Muscle layer of duodenum (tissue), 2 donors: Measurements from ENCODE around the gene ORC5.

Experiments
- H3K27ac ChIP-seq: one replicate; pipeline ENCODE4 v1.7.0; 2013; ENCODE audit warnings: mild to moderate bottlenecking, low read length
- H3K27me3 ChIP-seq: one replicate; pipeline ENCODE4 v1.7.0; 2013; ENCODE audit warnings: low read depth, mild to moderate bottlenecking, control low read depth, low read length
- H3K36me3 ChIP-seq, 2 donors: one replicate each; pipeline ENCODE4 v1.7.0; 2013; ENCODE audit warnings: low read length in 2 of 2, control low read depth in 1 of 2, mild to moderate bottlenecking in 1 of 2; ENCODE audit not compliant: insufficient read depth in 2 of 2, control insufficient read depth in 1 of 2
- H3K4me1 ChIP-seq, 2 donors: one replicate each; pipeline ENCODE4 v1.7.0; 2013; ENCODE audit warnings: low read length in 2 of 2, mild to moderate bottlenecking in 2 of 2, control low read depth in 1 of 2, moderate library complexity in 1 of 2; ENCODE audit not compliant: insufficient read depth in 2 of 2, control insufficient read depth in 1 of 2
- H3K4me3 ChIP-seq, 2 donors: one replicate each; pipeline ENCODE4 v1.7.0; 2013; ENCODE audit warnings: low read length in 2 of 2, low read depth in 1 of 2, mild to moderate bottlenecking in 1 of 2
- H3K9me3 ChIP-seq, 2 donors: one replicate each; pipeline ENCODE4 v1.7.0; 2013; ENCODE audit warnings: low read length in 2 of 2, control low read depth in 1 of 2, mild to moderate bottlenecking in 1 of 2; ENCODE audit not compliant: control insufficient read depth in 1 of 2
- donor health status: healthy.

The ORC5 gene

GRCh38 chr7:104126411-104126841 lies 81.4 kb downstream of the ORC5 start:
- no peak overlapping the region for H3K27ac ChIP-seq
- no peak overlapping the region for H3K4me3 ChIP-seq

DNA sequence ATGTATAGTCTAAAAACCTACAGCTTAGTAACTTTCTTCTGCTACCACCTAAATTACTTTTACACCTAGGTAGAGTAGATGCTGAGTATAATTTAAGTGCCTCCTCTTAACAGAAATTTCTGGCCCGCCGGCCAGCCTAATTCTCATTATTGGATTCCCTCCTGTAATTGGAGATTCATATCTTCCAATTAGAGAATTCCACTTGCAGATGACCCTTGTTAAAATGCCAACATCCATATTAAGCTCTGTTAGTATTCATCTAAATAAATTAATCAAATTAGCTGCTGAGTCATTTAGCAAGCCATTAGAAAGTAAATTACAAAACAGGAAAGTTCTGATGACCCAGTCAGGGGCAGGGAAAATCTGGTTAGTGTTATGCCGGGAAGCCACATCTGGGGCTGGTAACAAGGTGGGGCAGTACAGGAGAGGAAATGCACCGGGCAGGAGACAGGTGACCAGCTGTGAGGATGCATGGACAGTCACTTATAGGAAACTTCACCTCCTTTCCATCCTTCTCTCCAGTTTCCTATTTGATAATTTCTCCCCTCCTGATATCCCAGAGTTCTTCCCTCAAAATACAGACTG lies 82.8 kb downstream of the ORC5 start:
- Histone ChIP-seq H3K4me1 (no peaks in the 10 kb centered on the region), H3K27ac (no peak overlapping the region), H3K9me3 (peaks cover 0 to 3% of the 10 kb centered on the region in 2 donors), H3K4me3 (no peak overlapping the region), H3K27me3 (no peaks in the 10 kb centered on the region), H3K36me3 (peaks cover 5 to 32% of the 10 kb centered on the region in 2 donors)

More at GRCh38 chr7:104126411-104126841, 81.4 kb downstream of the ORC5 start:
- Histone ChIP-seq H3K27me3 (no peaks in the 10 kb centered on the region), H3K36me3 (peaks cover 12 to 41% of the 10 kb centered on the region in 2 donors), H3K9me3 (no peaks in the 10 kb centered on the region), H3K4me1 (no peaks in the 10 kb centered on the region)

DNA sequence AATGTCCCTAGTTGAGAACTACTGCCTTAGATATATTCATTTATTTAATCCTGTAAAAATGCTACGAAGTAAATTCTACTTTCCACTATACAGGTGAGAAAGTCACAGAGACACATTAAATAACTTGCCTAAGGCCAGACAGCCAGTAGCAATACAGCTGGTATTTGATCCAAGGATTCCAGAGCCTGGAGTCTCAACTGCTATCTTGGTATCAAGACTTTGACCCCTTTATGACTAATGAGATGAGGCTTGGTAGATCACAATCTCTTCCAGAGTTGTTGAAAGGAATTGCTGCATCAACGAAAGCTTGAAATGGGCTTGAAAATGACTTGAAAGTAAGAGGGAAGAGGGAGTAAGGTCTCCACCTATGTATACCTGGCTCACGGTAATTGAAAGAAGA lies 83.3 kb downstream of the ORC5 start:
- Histone ChIP-seq H3K4me3 (no peak overlapping the region), H3K9me3 (peaks cover 0 to 3% of the 10 kb centered on the region in 2 donors), H3K27me3 (no peaks in the 10 kb centered on the region), H3K36me3 (peaks cover 5 to 30% of the 10 kb centered on the region in 2 donors), H3K27ac (no peak overlapping the region), H3K4me1 (no peaks in the 10 kb centered on the region)

- peaks cover 0 to 3% of the 10 kb centered on the region in 2 donors for H3K9me3 ChIP-seq
- no peak overlapping the region for H3K4me3 ChIP-seq
- no peaks in the 10 kb centered on the region for H3K4me1 ChIP-seq
- no peaks in the 10 kb centered on the region for H3K27me3 ChIP-seq
- H3K36me3 ChIP-seq: peaks cover 5 to 23% of the 10 kb centered on the region in 2 donors
- no peak overlapping the region for H3K27ac ChIP-seq
These were observed 84.0 kb downstream of the ORC5 start for GRCh38 chr7:104123786-104124185.

GRCh38 chr7:104113788-104114187 lies 94.0 kb downstream of the ORC5 start:
- no peaks in the 10 kb centered on the region for H3K4me1 ChIP-seq
- H3K36me3 ChIP-seq: no peaks in the 10 kb centered on the region
- H3K27me3 ChIP-seq: no peaks in the 10 kb centered on the region
- H3K27ac ChIP-seq: no peak overlapping the region
- H3K4me3 ChIP-seq: no peak overlapping the region
- H3K9me3 ChIP-seq: no peaks in the 10 kb centered on the region

DNA sequence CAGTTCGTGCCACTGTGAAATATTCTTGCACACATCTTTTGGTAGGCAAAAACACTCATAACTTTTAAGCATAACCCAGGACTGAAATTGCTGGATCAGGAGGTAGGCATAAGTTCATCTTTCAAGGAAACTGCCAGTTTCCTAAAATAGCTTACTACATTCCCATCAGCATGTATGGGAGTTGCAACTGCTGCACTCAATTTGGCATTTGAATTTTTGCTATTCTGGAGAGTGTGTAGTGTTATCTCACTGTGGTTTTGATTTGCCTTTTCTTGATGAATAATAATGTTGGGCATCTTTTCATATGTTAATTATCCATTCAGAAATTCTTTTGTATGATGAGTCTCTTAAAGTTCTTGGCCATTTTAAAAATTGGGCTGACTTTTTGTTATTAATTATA lies 95.2 kb downstream of the ORC5 start:
- H3K4me1 ChIP-seq: no peaks in the 10 kb centered on the region

DNA sequence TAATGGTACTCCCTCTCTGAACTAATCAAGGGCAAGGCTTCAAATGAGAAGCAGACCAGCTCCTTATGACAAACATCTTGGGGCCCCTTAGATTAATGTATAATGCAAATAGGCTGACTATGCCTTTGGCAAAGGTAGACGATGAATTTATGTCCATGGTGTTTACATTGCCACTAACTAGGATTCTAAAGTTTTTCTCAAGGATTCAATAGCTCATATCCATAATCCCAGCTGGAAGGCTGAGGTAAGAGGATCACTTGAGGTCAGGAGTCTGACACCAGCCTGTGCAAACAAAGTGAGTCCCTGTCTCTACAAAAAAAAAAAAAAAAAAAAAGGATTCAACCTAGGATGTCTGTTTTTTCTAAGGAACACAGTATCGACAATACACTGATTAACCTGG lies 96.5 kb downstream of the ORC5 start:
- H3K27ac ChIP-seq: no peak overlapping the region
- no peak overlapping the region for H3K4me3 ChIP-seq
- H3K27me3 ChIP-seq: no peaks in the 10 kb centered on the region
- no peaks in the 10 kb centered on the region for H3K9me3 ChIP-seq
- H3K36me3 ChIP-seq: no peaks in the 10 kb centered on the region
- H3K4me1 ChIP-seq: no peaks in the 10 kb centered on the region

More for the DNA sequence above, 95.2 kb downstream of the ORC5 start:
- H3K27me3 ChIP-seq: no peaks in the 10 kb centered on the region
- no peak overlapping the region for H3K4me3 ChIP-seq
- H3K27ac ChIP-seq: no peak overlapping the region
- H3K9me3 ChIP-seq: no peaks in the 10 kb centered on the region
- H3K36me3 ChIP-seq: no peaks in the 10 kb centered on the region

GRCh38 chr7:104106108-104106905 lies 101.5 kb downstream of the ORC5 start:
- no peaks in the 10 kb centered on the region for H3K36me3 ChIP-seq
- no peak overlapping the region for H3K4me3 ChIP-seq
- no peaks in the 10 kb centered on the region for H3K9me3 ChIP-seq
- no peaks in the 10 kb centered on the region for H3K27me3 ChIP-seq
- H3K27ac ChIP-seq: no peak overlapping the region
- H3K4me1 ChIP-seq: no peaks in the 10 kb centered on the region

- H3K27ac ChIP-seq: no peak overlapping the region
- no peaks in the 10 kb centered on the region for H3K27me3 ChIP-seq
- H3K4me1 ChIP-seq: no peaks in the 10 kb centered on the region
- no peaks in the 10 kb centered on the region for H3K9me3 ChIP-seq
- H3K4me3 ChIP-seq: no peak overlapping the region
- H3K36me3 ChIP-seq: no peaks in the 10 kb centered on the region
These were observed 108.9 kb downstream of the ORC5 start for GRCh38 chr7:104098890-104099289.

- Histone ChIP-seq H3K4me3 (no peak overlapping the region), H3K9me3 (no peaks in the 10 kb centered on the region), H3K36me3 (no peaks in the 10 kb centered on the region), H3K27me3 (no peaks in the 10 kb centered on the region), H3K4me1 (no peaks in the 10 kb centered on the region), H3K27ac (no peak overlapping the region)
These were observed 111.1 kb downstream of the ORC5 start for GRCh38 chr7:104096683-104097082.

DNA sequence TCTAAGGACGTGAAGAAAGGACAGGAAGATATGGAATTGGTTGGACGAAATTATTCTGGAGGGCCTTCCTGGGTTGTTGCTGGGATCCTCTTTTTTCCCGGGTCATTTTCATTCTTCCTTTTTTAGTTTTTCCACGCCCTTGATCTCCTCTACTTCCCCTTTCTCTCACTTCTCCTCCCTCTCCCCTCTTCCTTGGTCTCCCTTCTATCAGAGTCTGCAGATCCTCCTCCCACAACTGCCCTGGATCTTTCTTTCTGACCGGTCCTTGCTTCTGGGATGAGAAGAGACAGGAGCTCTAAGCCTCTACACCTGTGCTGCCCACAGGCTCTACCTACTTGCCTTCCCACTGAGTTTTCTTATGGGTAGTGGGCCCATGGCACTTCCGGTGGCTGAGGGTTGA lies 114.7 kb downstream of the ORC5 start:
- Histone ChIP-seq H3K27ac (no peak overlapping the region), H3K27me3 (no peaks in the 10 kb centered on the region), H3K9me3 (no peaks in the 10 kb centered on the region), H3K36me3 (no peaks in the 10 kb centered on the region), H3K4me3 (no peak overlapping the region), H3K4me1 (no peaks in the 10 kb centered on the region)
